Stimulated activated CD4-positive, alpha-beta T cell treated with anti-CD3 and anti-CD28 coated beads, Interleukin-12 subunit alpha, Interleukin-12 subunit beta, amount 100 ng/mL, for 4 hours (primary cell): ENCODE data around the gene PDE8B.

Source experiments
- DNase-seq: peaks from one replicate; pipeline ENCODE4 v3.0.0-alpha.2; 2020

The PDE8B gene

DNA sequence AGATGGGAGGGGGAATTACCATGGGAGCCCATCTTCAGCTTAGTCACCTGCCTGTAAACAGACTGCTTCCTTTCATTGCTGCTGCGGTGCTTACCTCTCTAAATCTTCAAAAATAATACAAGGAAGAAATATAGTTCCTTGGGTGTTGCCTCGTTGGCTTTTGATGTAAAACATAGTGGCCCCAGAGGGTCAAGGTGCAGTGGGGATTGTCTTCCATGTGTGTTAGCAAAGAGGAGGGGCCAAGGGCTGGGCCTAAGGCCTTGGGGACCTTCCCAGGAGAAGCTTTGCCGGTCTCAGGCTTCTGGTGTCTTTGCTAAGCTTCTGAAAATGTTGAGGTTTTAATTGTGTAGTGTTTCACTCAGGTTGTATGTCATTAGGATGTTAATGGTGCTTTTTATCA, 90.0 kb downstream of the PDE8B start:
- DNase-seq: no peak

DNA sequence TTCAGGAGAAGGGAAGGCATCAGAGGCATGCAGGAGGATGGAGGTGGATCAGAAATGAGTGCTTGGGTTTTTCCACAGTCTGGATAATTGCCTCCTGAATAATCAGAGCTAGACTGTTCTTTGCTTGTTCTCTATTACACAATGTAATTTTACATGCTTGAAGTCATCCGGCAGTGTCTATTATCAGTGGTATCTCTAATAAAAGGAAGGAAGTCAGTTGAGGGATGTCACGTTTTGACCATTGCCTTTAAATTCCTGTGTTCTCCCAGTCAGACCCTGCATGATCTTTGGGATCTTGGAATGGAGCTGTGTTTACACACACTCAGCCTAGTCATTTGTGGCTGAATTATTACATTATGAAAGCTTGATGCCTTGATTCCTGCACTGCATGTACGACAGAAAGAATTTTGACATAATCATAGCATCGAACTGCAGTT, 91.0 kb downstream of the PDE8B start:
- no peak for DNase-seq

DNA sequence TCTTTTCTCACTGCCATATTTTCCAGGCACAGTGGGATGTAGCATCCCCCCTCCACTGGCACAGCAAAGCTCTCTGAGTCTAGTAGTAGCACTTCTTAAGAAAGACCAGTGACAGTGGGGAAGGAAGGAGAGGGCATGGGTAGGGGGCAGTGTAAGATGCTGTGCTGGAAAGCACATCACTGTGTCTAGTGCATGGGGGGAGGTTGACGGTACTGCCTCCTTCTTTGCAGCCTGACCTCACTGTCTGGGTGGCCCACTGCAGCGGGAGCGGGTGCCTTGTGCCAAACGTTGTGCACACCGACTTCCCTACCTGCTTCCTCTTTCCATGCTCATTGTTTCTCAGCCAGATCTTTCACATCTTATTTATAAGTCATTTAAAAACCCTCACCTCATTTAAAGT, 91.8 kb downstream of the PDE8B start:
- no peak for DNase-seq

DNA sequence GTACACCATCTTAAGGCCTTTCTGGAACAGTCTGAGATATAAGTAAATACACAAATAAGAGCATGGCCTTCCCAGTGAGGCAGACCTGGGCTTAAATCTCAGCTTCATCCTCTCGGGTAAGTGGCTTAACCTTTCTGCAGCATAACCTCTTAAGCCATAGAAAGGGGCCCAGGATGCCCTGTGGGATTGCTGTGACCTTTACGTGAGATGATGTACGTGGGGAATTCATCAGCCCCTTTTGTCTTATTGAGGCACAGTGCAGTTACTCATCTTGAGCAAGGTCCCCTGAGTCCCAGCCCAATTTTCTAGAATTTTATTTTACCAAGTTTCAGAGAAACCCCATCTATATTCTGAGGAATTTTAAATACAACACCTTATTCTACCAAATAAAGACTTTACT, 92.2 kb downstream of the PDE8B start:
- no peak for DNase-seq

DNA sequence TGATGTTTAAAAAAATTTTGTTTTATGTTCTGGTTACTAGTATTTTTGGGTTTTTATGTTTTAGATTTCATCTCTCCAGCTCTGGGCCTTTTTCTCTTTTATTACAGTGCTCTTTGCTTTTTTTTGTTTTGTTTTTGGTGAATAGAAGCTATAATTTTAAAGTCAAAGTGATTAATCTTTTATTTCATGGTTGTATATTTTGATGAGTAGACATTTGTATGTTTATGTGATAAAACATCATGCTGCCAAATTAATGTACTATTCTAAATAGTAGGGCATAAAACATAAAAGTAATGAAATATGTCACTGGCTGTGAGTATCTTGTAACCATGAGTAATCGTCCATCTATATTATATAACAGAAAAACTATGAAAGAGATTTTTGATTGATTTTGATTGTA, 93.9 kb downstream of the PDE8B start:
- DNase-seq: no peak

DNA sequence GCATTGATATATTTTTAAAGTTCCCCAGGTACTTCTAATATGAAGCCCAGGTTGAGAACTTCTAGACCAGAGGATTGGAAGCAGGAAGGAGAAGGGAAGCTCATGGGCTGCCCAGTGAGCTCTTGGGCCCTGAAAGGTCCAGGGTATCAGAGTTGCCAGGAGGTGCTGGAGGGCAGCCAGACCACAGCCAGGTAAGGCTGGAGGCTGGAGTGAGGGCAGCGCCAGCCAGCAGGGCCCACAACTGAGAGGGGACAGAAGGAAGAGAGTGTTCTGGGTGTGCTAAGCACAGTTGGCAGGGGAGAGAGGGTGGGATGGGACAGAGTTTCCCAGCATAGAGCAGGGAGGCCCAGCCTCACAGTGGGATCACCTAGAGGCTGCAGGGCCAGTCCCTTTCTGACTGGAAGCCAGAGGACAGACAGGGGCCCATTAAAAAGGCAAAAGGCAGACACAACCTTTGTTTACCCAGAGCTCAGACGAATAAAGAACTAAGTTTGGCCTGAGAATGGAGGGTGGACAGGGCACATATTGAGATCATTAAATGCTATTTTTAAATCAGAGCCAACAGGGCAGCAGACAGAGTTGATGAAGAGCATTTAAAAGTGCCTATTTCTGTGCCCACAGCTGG, 94.9 kb downstream of the PDE8B start:
- DNase-seq: no peak

DNA sequence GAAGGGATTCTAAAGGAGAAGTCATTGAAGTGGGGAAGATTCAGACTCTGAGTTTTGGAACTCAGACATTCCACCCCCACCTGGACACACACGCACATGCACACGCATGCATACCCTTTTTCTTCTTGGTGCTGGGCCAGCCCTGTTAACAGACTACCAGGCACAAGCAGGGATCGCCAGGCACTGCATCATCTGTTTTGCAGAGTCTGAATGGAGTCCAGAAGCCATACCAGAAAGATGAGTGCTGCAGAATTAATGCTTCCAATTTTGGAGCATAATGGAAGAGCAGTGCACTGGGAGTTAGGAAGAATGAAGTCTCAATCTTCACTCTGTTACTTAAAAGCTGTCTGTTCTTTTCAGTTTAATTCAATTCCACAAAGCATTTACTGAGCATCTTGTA, 95.5 kb downstream of the PDE8B start:
- no peak for DNase-seq

DNA sequence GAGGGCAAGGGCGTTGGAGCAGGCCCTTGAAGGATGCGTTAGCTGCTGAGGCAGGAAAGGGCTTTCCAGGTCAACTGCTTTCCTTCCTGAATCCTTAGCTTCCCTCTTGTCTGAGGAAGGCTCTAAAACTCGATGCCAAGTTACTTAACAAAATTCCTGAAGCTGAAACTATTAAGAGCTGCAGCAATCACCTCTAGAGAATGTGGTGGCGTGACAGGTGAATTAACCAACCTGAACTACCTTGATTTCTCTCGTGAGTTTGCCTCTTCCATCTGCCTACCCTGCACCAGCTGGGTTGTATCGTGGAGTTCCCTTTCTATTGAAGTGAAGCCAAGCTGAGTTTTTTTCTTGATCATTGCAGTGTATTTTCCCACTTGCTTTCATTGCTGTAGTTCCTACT, 96.1 kb downstream of the PDE8B start:
- no peak for DNase-seq

DNA sequence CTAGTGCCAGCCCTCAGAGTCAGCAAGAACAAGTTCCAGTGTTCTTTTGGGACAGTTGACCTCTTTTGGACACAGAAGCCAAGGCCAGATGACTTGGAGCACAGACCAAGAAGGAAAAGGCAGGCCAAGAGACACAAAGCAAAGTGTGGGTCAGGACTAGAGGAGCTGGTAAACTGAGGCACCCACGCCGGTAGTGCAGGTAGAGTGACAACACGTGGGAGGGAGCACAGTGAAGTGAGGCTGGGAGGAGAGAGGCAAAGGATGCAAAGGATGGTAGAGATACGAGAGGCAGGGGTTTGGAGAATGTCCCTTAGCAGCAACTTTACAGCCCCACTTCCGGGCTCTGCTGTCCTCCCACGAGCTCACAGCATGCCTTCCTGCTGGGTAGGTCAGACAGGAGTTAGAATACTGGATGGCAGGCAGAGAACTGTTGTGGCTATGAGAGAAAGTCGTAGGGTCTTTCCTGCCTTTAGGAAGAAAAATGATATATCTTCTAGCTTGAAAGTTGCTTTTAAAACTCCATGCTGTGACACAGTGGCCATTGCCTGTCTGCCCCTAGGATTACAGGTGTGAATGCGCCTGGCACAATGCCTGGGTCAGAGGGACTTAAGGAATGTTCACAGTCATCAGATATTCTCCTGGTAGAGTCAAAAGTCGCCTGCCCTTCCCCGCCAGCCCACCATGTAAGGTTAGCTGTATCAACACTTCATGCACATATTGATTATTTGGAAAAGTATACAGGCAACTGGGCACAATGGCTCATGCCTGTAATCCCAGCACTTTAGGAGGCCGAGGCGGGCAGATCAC, 97.9 kb downstream of the PDE8B start:
- DNase-seq: no peak

DNA sequence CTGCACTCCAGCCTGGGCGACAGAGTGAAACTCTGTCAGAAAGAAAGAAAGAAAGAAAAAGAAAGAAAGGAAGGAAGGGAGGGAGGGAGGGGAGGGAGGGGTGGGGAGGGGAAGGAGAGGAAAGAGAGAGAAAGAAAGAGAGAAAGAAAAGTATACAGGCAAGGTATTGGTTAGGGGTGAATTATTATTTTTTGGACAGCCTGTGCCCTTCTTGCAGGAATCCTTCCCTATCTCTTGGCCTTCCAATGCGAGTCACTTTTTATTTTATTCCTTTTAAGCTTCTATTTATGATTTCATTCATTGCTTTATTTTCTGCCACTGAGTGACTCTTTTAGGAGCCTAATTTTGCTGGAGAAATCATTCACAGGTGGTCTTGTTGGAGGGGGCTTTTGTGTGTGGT, 98.7 kb downstream of the PDE8B start:
- DNase-seq: no peak

DNA sequence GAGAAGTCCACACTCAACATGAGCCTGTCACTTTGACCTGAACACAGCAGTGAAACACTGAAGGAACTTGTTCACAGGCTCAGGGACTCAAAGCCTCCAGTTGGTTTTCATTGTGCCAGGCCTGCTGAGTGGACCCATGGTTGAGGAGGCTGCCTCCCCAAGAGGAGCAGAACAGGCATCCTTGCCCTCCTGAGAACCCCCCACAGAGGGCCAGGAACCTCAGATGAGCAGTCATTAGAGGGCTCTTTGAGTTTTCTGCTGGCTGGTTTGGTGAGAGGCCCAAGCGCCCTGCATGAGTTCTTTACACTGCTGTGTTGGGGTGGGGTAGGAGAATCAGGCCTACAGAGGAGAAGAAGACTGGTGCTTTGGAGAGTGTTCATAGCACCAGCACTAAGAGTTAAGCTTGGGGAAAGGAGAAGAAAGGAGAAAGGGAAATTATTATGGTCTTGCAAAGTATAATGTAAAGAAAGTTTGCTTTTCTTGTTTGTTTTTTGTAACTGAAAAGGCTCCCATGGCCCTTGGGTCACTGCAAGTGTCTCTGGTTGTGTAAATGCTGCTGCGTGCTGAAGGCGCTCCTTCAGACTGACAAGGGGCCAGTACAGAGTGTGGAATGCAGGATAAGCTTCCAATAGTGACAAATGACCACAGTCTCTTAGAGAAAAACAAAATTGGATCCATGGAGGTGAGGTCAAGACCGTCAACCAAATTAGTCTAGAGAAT, 100.2 kb downstream of the PDE8B start:
- no peak for DNase-seq

DNA sequence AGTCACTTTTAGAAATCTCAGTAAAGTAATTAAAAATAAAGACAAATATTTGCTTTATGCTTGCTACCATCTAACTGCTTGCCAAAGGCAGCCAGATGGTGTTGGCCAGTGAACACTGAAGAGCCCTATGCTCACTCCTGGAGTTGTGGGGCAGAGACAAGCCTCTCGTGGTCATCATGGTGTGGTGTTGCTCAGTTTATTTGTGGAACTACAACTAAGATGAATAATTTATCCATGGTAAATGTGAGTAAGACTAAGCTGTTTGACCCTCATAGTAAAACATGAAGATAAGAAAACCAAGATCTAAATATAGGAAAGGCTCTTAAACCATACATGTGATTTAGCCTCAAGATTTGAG, 100.7 kb downstream of the PDE8B start:
- DNase-seq: no peak

DNA sequence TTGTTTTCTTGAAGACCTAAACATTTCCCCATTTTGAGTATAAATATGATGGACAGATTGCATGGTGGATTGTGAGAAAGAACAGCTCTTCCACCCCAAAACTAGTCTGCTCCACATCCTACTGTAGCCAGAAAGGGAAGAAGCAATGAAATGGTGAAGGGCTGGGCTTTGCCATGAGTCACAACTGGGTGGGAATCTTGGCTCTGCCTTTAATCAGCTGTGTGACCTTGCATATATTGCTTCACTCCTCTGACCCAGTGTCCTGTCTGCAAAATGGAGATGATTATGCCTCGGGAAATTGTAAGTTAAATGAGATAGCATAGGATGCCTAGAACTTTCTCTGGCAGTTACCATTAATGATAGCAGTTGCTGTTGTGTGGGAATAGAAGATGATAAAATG, 101.9 kb downstream of the PDE8B start:
- DNase-seq: no peak

DNA sequence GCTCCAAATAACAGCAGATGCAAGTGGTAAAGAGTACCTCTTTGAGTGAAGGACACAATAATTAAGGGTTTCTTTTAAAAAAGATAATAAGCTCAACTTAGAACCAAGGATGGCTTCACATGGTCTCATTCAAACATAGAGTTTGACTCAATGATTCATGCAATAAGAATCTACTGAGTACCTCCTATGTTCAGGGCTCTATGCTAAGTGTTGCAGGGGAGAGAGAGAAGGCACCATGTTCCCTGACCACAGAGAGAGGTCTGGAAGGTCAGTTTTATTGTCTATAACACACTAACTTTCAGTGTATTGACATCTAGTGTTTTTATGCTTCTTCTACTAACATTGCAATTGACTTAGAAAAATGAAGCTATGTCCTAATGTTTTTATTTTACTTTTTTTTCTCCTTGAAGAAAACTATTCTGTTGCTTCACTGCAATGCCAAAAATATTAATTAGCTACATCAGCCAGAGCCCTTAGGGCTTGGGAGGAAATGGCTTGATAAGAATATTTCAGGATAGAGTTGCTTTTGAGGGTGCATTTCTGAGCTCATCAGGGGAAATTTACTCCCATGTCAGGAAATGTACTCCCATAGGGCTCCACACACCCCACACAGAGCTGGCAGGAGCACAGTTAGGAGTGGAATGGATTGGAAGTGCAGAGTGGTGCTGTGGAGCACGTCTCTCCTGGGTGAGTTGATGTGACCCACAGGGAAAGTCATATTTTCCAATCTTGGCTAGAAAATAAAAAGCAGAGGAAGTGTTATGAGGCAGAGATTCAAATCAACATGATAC, 106.6 kb downstream of the PDE8B start:
- DNase-seq: no peak

DNA sequence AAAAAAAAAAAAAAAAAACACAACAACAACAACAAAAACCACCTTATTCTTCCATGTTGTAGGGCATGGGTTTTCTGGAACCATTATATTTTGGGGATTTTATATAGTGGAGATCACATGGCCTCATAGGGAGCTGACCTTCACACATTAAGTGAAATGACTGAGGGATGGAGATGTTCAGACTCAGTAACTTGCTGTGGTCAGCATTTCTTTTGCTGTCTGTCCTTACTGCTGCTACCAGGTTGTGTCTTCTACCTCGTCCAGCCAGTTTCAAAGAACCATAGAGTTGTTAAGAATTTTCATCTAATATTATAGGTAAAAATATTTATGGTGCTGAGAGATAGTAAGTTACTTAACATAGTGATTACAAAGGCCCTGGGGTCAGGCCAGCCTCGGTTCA, 107.6 kb downstream of the PDE8B start:
- DNase-seq: no peak

DNA sequence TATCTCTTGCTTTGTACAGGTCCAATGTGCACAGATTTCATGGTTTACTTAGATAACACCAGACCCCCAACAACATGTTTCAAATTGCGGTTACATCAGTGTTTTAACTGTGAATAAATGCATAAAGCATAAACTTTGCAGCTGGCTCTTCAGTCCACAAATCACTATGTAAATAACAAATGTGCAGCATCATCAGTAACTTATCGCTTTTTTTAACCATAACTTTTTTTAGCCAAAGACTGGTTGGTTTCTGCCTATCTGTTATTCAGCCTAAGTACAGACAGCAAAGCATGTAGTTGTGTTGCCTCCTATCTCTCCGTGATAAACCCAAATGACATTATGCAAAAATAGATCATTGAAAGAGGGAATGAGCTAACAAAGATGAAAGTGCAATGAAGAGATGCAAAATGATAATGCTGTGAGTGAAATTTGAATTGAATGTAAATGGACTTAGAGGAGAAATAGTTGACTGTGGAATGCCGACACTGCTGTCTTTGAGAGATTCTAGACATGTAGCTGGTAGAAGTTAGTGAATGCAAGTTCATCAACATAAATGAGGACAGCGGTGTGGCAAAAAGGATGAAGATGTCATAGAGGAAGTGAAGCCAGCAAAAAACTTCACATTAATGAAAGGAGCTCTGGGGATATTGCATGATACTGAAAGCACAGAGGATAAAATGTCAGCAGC, 108.8 kb downstream of the PDE8B start:
- DNase-seq: no peak

DNA sequence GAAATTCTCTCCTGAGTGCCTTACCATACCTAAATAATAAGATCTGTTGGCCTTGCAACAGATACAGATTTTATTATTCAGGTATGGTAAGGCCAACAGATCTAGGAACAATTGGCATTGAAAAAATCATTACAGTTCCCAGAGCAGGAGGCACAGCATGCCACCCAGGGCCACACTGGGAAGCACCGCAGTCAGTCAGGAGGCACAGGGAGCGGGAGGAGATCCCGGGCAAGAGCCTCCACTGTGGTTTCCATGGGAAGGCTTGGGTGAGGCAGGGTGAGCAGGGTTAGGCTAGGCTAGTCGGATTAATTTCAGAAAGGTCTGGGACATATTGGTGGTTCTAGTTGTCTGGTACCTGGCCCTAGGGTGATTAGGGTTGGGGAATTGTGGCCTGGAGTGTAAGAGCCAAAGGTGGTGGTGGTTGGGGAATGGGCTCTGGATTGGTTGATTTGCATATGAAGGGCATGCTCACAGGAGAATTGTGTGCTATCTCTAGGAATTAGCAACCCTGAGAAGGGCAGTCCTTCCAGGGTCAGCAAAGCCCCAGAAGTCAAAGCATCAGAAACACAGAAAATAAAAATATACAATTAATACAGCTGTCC, 111.4 kb downstream of the PDE8B start:
- DNase-seq: no peak

DNA sequence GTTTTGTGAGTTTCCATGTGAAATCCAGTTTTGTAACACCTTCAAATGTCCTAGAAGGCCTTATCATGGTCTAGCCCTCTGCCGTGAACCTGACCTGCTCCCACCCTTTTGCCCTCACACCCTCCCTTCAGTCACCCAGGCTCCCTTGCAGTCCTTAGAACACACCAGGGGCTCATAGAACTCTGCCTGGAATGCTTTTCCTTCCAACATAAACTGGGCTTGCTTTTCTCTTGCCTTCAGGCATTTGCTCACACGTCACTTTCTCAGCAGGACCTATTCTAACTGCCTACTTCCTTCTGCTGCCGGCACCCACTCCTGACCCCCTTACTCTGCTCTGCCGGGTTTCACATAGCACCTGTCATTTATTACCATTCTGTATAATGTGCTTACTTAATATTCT, 111.9 kb downstream of the PDE8B start:
- DNase-seq: no peak

DNA sequence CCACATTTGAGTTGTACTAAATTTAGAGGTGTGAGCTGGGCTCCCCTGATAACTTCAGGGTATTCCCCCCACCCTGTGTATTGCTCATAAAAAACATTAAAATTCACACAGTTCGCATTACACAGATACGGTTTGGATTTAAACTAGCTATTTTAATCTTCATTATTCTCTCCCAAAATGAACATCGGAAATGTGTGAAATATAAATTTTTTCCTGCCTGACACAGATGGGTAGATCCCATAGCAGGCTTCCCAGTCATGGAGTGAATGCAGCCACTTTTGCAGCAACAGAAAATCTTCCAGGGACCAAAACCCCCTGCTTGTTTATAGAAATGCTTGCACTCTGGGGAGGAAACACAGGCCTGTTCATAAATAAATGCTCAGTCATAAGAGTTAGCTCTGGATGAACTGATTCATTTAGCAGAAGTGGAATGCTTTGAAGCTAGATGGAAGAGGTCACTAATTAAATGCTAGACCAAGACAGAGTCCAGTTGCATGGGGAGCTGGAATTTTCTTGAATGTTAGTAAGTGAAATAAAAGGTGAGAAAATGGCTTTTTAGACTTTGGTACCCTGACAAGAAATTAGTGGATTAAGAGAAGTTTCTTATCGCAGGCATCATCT, 115.6 kb downstream of the PDE8B start:
- DNase-seq: no peak

DNA sequence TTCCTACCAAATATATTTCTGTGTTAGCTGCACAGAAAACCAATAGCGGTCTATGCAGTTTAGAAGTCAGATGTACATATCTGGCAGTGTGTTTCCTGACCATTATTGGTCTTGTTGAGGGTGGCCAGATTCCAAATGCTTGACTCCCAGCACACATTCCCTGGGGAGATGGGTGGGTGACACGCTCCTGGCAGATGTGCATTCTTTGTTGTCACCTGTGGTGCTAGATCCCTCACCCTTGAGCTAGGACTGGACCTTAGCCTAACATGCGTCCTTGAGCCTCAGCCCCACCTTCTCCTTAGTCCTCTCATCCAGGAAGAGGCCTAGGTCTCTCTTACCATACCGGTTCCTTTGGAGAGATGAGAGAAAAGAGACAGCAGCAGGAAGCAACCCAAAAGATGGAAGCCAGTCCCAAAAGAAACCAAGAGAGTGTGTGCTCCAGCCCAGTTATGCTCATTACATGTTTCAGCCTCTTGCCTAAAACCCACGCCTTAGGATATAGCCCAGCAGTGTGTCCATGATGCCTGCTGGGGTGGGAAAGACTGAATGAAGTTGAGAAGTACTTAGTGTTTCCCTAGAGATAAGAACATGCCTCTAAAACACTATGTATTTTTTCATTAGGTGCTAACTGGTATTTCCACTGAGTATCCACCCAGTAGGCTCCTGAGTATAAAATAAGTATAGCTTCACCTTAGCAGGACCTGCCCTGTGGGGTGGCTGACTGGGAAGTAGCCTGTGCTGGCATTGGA, 116.7 kb downstream of the PDE8B start:
- DNase-seq: no peak
